Measurements from ENCODE around the gene DGKA.
"Not testable (repeated sequence)": the region's sequence is repeated elsewhere in the genome, so short reads cannot be mapped to it uniquely, and the experiment has no call there.

The DGKA gene

DNA sequence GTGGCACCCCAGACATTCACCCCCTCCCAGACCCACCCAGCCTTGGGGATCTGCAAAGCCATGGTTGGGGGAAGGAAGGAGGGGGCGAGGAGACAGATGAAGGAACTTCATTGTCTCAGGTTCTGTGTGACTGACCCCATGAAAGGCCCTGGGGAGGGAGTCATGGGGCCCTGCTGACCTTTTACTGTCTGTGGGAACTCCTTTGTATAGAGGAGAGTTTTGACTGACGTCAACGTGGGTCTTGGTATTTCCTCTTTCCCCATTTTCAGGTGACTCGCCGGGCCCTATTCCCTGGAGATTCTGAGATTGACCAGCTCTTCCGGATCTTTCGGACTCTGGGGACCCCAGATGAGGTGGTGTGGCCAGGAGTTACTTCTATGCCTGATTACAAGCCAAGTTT lies 39.8 kb downstream of the DGKA start:
- Mint-ChIP-seq H3K36me3 (ENCODE audit: low read depth) (peaks cover 15% of the 10 kb centered on the region), H3K27me3 (ENCODE audit: low read depth) (no peaks in the 10 kb centered on the region), H3K9me3 (no peaks in the 10 kb centered on the region), H3K4me3 (no peak overlapping the region), H3K27ac (no peak overlapping the region), H3K4me1 (ENCODE audit: low read depth) (peaks cover 28% of the 10 kb centered on the region)

DNA sequence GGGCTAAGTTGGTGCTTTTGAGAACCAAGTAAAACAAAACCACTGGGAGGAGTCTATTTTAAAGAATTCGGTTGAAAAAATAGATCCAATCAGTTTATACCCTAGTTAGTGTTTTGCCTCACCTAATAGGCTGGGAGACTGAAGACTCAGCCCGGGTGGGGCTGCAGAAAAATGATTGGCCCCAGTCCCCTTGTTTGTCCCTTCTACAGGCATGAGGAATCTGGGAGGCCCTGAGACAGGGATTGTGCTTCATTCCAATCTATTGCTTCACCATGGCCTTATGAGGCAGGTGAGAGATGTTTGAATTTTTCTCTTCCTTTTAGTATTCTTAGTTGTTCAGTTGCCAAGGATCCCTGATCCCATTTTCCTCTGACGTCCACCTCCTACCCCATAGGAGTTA lies 41.1 kb downstream of the DGKA start:
- H3K4me3 Mint-ChIP-seq: peak overlapping the region; percentile 6
- H3K4me1 Mint-ChIP-seq (ENCODE audit: low read depth): peaks cover 22% of the 10 kb centered on the region
- H3K9me3 Mint-ChIP-seq: no peaks in the 10 kb centered on the region
- H3K27ac Mint-ChIP-seq: peak overlapping the region; percentile 23
- no peaks in the 10 kb centered on the region for H3K27me3 Mint-ChIP-seq (ENCODE audit: low read depth)
- H3K36me3 Mint-ChIP-seq (ENCODE audit: low read depth): peaks cover 19% of the 10 kb centered on the region

- H3K36me3 Mint-ChIP-seq (ENCODE audit: low read depth): peaks cover 19% of the 10 kb centered on the region
- H3K9me3 Mint-ChIP-seq: no peaks in the 10 kb centered on the region
- H3K4me3 Mint-ChIP-seq: peak overlapping the region; percentile 6
- peaks cover 20% of the 10 kb centered on the region for H3K4me1 Mint-ChIP-seq (ENCODE audit: low read depth)
- H3K27me3 Mint-ChIP-seq (ENCODE audit: low read depth): no peaks in the 10 kb centered on the region
- peak overlapping the region; percentile 23 for H3K27ac Mint-ChIP-seq
Measured at GRCh38 chr12:55972456-55972855, 41.5 kb downstream of the DGKA start.

- Mint-ChIP-seq H3K4me3 (no peak overlapping the region), H3K27me3 (ENCODE audit: low read depth) (no peaks in the 10 kb centered on the region), H3K36me3 (ENCODE audit: low read depth) (peaks cover 17% of the 10 kb centered on the region), H3K9me3 (no peaks in the 10 kb centered on the region), H3K4me1 (ENCODE audit: low read depth) (peaks cover 14% of the 10 kb centered on the region), H3K27ac (no peak overlapping the region)
Measured at GRCh38 chr12:55972911-55973598, 42.1 kb downstream of the DGKA start.

DNA sequence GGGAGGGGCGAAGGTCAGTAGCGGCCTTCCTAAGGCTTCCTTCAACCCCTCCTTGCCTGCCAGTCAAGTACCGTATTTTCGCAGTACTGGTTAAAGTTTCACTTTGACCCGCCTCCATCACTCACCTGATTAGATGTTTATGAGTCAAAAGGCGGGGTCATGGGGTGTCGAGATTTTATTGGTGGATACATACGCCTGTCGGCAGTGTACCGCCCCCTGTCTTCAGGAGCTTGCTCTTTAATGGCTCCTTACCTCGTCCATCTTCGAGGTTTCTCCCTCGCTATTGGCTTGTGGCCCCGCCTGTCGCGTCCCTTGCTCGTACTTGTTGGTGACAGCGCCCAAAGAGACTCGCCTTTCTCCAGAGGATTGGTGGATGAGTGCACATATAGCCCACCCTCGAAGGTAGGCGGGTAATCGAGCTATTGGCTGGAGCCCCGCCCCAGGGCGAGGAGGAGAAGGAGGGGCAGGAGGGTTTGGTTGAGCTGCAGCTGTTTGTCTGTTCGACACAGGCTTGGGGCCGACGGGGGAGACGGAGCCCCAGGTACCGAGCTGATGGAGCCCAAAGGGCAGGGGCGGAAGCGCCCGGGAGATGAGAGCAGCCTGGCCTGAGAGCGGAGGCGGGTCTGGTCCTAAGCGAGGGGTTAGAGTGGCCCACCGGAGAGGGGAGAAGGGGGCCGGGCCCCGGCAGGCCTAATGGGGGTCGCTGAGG lies 42.8 kb downstream of the DGKA start, which contains the start of gene RAB5B:
Gene RAB5B (plus strand): TSS at position 480 of the 709 bp plus-strand sequence. CDS start 12,883 bp downstream, outside the sequence.
- Mint-ChIP-seq H3K27me3 (ENCODE audit: low read depth) (no peaks in the 10 kb centered on the region), H3K36me3 (ENCODE audit: low read depth) (peaks cover 17% of the 10 kb centered on the region), H3K27ac (no peak within 1 kb of the TSS), H3K9me3 (no peaks in the 10 kb centered on the region), H3K4me1 (ENCODE audit: low read depth) (peaks cover 10% of the 10 kb centered on the region), H3K4me3 (no peak within 1 kb of the TSS)

DNA sequence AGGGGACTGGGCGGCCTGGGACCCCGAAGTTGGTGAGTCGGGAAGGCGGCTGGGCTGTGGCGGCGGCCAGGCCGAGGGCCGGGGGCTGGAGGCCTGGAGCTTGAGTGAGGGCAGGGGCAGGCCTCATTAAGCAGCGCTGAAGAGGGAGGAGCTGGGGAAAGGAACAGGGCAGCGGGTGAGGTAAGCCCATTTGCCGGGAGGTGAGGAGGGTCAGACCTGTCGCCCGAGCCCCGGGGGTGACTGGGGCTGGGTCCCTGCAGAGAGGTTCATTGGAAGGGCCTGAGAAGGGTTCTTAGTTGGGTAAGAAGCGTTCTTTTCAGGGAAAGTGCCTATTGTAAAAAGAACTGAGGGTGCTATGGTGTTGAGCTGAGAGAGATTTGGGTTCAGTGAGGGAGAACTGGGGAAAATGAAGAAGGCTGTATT lies 43.4 kb downstream of the DGKA start:
- Mint-ChIP-seq H3K36me3 (ENCODE audit: low read depth) (peaks cover 17% of the 10 kb centered on the region), H3K9me3 (no peaks in the 10 kb centered on the region), H3K27me3 (ENCODE audit: low read depth) (no peaks in the 10 kb centered on the region), H3K27ac (no peak overlapping the region), H3K4me3 (no peak overlapping the region), H3K4me1 (ENCODE audit: low read depth) (peaks cover 10% of the 10 kb centered on the region)

- Mint-ChIP-seq H3K4me3 (no peak overlapping the region), H3K9me3 (no peaks in the 10 kb centered on the region), H3K27me3 (ENCODE audit: low read depth) (no peaks in the 10 kb centered on the region), H3K36me3 (ENCODE audit: low read depth) (peaks cover 29% of the 10 kb centered on the region), H3K27ac (no peak overlapping the region), H3K4me1 (ENCODE audit: low read depth) (peaks cover 11% of the 10 kb centered on the region)
Measured at GRCh38 chr12:55978393-55978792, 47.4 kb downstream of the DGKA start.

DNA sequence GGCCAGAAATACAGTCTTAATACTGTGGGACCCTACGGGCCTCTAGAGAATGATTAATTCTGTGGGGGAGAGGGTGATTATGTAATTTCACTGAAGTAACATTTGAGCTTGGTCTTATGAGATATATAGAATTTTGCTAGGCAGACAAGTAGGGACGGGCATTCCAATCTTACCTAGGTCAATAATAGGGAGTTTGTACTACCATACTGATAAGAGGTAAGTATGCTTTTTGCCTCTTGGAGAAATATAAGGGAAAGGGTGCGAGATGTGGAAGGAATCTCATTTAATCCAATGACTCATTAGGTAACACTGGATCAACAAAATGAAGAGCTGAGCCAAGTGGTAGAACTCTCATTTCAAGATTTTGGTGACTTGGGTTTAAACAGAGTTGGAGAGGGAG lies 48.1 kb downstream of the DGKA start:
- Mint-ChIP-seq H3K4me1 (ENCODE audit: low read depth) (peaks cover 15% of the 10 kb centered on the region), H3K9me3 (no peaks in the 10 kb centered on the region), H3K36me3 (ENCODE audit: low read depth) (peaks cover 33% of the 10 kb centered on the region), H3K27me3 (ENCODE audit: low read depth) (no peaks in the 10 kb centered on the region), H3K4me3 (no peak overlapping the region), H3K27ac (no peak overlapping the region)

GRCh38 chr12:55981882-55982281 lies 50.9 kb downstream of the DGKA start:
- Mint-ChIP-seq H3K4me1 (ENCODE audit: low read depth) (peaks cover 14% of the 10 kb centered on the region), H3K36me3 (ENCODE audit: low read depth) (peaks cover 39% of the 10 kb centered on the region)
- H3K27me3 Mint-ChIP-seq (ENCODE audit: low read depth); H3K9me3 Mint-ChIP-seq; H3K27ac Mint-ChIP-seq; H3K4me3 Mint-ChIP-seq: not testable (repeated sequence)

- no peaks in the 10 kb centered on the region for H3K27me3 Mint-ChIP-seq (ENCODE audit: low read depth)
- peaks cover 14% of the 10 kb centered on the region for H3K4me1 Mint-ChIP-seq (ENCODE audit: low read depth)
- peaks cover 39% of the 10 kb centered on the region for H3K36me3 Mint-ChIP-seq (ENCODE audit: low read depth)
- no peaks in the 10 kb centered on the region for H3K9me3 Mint-ChIP-seq
- H3K4me3 Mint-ChIP-seq: no peak overlapping the region
- H3K27ac Mint-ChIP-seq: no peak overlapping the region
Measured at GRCh38 chr12:55982319-55982936, 51.5 kb downstream of the DGKA start.

DNA sequence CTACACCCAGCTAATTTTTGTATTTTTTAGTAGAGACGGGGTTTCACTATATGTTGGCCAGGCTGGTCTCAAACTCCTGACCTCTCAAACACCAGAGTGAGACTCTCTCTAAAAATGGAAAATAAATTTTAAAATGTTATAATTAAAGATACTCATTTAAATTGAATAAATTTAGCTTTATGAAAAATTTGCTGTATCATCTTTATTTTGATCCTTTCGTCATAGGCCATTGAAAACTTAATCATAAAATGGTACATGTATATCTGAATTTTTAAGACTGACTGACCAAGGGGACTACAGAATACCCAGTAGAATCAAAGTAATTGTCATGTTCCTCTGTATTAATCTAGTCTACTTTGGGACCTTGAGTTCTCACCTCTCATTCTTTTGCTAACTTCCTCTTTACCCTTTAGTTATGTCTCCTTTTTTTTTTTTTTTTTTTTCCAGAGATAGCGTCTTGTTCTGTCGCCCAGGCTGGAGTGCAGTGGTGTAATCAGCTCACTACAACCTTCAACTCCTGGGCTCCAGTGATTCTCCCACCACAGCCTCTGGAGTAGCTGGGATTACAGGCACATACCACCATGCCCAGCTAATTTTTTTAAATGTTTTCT lies 52.4 kb downstream of the DGKA start:
- peaks cover 38% of the 10 kb centered on the region for H3K36me3 Mint-ChIP-seq (ENCODE audit: low read depth)
- H3K4me1 Mint-ChIP-seq (ENCODE audit: low read depth): peaks cover 13% of the 10 kb centered on the region
- H3K4me3 Mint-ChIP-seq: no peak overlapping the region
- H3K9me3 Mint-ChIP-seq: no peaks in the 10 kb centered on the region
- H3K27ac Mint-ChIP-seq: no peak overlapping the region
- H3K27me3 Mint-ChIP-seq (ENCODE audit: low read depth): no peaks in the 10 kb centered on the region

GRCh38 chr12:55984861-55985260 lies 53.9 kb downstream of the DGKA start:
- Mint-ChIP-seq H3K27me3 (ENCODE audit: low read depth) (no peaks in the 10 kb centered on the region), H3K4me3 (no peak overlapping the region), H3K9me3 (no peaks in the 10 kb centered on the region), H3K27ac (no peak overlapping the region), H3K36me3 (ENCODE audit: low read depth) (peaks cover 38% of the 10 kb centered on the region), H3K4me1 (ENCODE audit: low read depth) (peaks cover 11% of the 10 kb centered on the region)

DNA sequence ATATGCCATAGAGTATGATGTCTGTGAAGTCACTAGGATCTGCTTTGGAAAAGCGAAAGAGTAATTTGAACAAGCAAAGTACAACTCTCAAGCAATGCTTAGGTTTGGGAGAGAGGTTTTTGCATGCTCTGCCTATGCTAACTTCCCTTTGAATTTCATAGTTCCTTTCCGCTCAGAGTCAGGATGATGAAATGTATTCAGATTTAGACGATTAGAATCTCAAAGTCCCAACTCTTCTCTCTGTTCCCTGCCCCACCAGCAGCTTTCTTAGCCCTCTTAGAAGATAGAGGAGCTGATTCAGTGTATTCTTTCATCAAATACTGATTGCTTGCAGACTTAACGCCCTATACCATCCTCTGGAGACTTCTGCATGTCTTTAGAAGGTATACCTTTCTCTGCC lies 54.4 kb downstream of the DGKA start:
- Mint-ChIP-seq H3K4me1 (ENCODE audit: low read depth) (peaks cover 8% of the 10 kb centered on the region), H3K4me3 (no peak overlapping the region), H3K9me3 (no peaks in the 10 kb centered on the region), H3K36me3 (ENCODE audit: low read depth) (peaks cover 37% of the 10 kb centered on the region), H3K27me3 (ENCODE audit: low read depth) (no peaks in the 10 kb centered on the region), H3K27ac (peak overlapping the region; percentile 3)

DNA sequence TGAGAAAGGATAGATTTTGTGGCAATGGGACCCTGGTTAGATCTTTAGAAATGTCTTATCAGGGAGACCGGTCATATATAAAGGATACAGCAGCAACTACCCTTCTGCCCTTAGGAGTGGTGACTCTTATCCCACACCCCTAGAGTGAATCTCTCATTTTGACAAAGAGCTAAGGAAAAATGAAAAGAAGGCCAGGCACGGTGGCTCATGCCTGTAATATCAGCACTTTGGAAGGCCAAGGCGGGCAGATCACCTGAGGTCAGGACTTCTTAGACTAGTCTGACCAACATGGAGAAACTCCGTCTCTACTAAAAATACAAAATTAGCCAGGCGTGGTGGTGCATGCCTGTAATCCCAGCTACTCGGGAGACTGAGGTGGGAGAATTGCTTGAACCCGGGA lies 55.0 kb downstream of the DGKA start:
- not testable (repeated sequence) for H3K4me1 Mint-ChIP-seq (ENCODE audit: low read depth); H3K27me3 Mint-ChIP-seq (ENCODE audit: low read depth); H3K9me3 Mint-ChIP-seq; H3K4me3 Mint-ChIP-seq; H3K27ac Mint-ChIP-seq
- H3K36me3 Mint-ChIP-seq (ENCODE audit: low read depth): peaks cover 39% of the 10 kb centered on the region
